HepG2 (cell line): ENCODE measurements around the gene PLK2.

ENCODE experiments used
- EED ChIP-seq: sonication (generic); formaldehyde crosslinking; IDR thresholded peaks from 2 replicates; pipeline ENCODE4 v1.5.0; 2020; ENCODE audit warnings: mild to moderate bottlenecking, missing genetic modification reagents
- JUNB ChIP-seq: sonication (generic); formaldehyde crosslinking; IDR thresholded peaks from 2 replicates; pipeline ENCODE4 v1.8.0; 2022; ENCODE audit warnings: missing genetic modification reagents, mild to moderate bottlenecking, borderline replicate concordance
- TAF1 ChIP-seq: sonication (generic); formaldehyde crosslinking; IDR thresholded peaks from 2 replicates; pipeline ENCODE4 v1.4.0; 2020; ENCODE audit warnings: missing genetic modification reagents
- ZNF350 ChIP-seq: sonication (generic); formaldehyde crosslinking; IDR thresholded peaks from 2 replicates; pipeline ENCODE4 v1.4.0; 2020; ENCODE audit warnings: mild to moderate bottlenecking, low read depth, missing genetic modification reagents, borderline replicate concordance
- ZNF569 ChIP-seq: sonication (generic); formaldehyde crosslinking; IDR thresholded peaks from 2 replicates; pipeline ENCODE4 v1.5.0; 2020; ENCODE audit warnings: mild to moderate bottlenecking, missing genetic modification reagents, moderate library complexity, borderline replicate concordance
- TF ChIP-seq, protein P1 (sequence below): sonication (generic); formaldehyde crosslinking; IDR thresholded peaks from 2 replicates; pipeline ENCODE4 v1.5.0; 2020; ENCODE audit warnings: mild to moderate bottlenecking, missing genetic modification reagents, moderate library complexity
- TF ChIP-seq, protein P2 (sequence below), 2 experiments: IDR thresholded peaks; 2 replicates each; pipeline ENCODE4 v1.6.1; 2011 to 2012; ENCODE audit warnings: low read length in 2 of 2, borderline replicate concordance in 1 of 2, low read depth in 1 of 2, mild to moderate bottlenecking in 1 of 2, moderate library complexity in 1 of 2

DNA sequence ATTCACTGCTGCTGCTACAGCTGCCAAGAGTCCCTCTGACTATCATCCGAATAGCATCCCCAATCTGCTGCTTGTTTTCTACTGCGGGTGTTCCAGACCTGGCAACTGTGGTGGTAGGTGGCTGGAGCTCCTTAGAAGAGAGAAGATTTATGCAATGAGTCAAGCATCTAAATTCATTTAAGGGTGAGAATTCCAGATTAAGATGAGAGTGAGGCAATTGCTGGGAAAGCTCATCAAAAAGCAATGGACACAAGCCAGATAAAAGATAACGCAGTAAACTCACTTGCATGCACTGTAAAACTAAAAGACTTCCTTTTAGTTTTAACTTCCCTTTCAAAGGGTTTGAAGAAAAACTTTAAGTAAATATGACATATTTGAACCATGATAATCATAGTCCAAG, 3.9 kb downstream of the PLK2 start:
- TF ChIP-seq, protein P1, sequence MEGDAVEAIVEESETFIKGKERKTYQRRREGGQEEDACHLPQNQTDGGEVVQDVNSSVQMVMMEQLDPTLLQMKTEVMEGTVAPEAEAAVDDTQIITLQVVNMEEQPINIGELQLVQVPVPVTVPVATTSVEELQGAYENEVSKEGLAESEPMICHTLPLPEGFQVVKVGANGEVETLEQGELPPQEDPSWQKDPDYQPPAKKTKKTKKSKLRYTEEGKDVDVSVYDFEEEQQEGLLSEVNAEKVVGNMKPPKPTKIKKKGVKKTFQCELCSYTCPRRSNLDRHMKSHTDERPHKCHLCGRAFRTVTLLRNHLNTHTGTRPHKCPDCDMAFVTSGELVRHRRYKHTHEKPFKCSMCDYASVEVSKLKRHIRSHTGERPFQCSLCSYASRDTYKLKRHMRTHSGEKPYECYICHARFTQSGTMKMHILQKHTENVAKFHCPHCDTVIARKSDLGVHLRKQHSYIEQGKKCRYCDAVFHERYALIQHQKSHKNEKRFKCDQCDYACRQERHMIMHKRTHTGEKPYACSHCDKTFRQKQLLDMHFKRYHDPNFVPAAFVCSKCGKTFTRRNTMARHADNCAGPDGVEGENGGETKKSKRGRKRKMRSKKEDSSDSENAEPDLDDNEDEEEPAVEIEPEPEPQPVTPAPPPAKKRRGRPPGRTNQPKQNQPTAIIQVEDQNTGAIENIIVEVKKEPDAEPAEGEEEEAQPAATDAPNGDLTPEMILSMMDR (CRISPR knock-in tag), result no peak
- TF ChIP-seq EED (no peak), ZNF569 (CRISPR knock-in tag) (no peak), JUNB (CRISPR knock-in tag) (no peak), ZNF350 (no peak), TAF1 (CRISPR knock-in tag) (no peak)
- TF ChIP-seq, protein P2, sequence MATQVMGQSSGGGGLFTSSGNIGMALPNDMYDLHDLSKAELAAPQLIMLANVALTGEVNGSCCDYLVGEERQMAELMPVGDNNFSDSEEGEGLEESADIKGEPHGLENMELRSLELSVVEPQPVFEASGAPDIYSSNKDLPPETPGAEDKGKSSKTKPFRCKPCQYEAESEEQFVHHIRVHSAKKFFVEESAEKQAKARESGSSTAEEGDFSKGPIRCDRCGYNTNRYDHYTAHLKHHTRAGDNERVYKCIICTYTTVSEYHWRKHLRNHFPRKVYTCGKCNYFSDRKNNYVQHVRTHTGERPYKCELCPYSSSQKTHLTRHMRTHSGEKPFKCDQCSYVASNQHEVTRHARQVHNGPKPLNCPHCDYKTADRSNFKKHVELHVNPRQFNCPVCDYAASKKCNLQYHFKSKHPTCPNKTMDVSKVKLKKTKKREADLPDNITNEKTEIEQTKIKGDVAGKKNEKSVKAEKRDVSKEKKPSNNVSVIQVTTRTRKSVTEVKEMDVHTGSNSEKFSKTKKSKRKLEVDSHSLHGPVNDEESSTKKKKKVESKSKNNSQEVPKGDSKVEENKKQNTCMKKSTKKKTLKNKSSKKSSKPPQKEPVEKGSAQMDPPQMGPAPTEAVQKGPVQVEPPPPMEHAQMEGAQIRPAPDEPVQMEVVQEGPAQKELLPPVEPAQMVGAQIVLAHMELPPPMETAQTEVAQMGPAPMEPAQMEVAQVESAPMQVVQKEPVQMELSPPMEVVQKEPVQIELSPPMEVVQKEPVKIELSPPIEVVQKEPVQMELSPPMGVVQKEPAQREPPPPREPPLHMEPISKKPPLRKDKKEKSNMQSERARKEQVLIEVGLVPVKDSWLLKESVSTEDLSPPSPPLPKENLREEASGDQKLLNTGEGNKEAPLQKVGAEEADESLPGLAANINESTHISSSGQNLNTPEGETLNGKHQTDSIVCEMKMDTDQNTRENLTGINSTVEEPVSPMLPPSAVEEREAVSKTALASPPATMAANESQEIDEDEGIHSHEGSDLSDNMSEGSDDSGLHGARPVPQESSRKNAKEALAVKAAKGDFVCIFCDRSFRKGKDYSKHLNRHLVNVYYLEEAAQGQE (IDR thresholded peaks at IDR 0.05; ENCODE audit: borderline replicate concordance in 1 of 2, low read depth in 1 of 2, low read length in 2 of 2), result no peak
